ENCODE data around the gene TCF4. TPM values are rescaled to one million over a fixed set of nuclear protein-coding genes. Genes with fewer than 3 reads are reported as not detected.

TCF4 gene
- total RNA-seq, 1 donor from 2014 or later: 4.5 TPM

GRCh38 chr18:55249550-55249949, 338.4 kb downstream of the TCF4 start:
- intact Hi-C loops (cut with micrococcal nuclease): loop anchor here (5.0 kb wide), 1 partner anchor 338 kb away; the partner anchor contains the start of gene TCF4

GRCh38 chr18:55248495-55248894, 339.5 kb downstream of the TCF4 start:
- intact Hi-C loops (cut with micrococcal nuclease): loop anchor here (5.0 kb wide), 1 partner anchor 339 kb away; the partner anchor contains the start of gene TCF4

GRCh38 chr18:55247032-55247431, 341.0 kb downstream of the TCF4 start:
- intact Hi-C loops (cut with micrococcal nuclease): loop anchor here (5.0 kb wide), 1 partner anchor 340 kb away; the partner anchor contains the start of gene TCF4

DNA sequence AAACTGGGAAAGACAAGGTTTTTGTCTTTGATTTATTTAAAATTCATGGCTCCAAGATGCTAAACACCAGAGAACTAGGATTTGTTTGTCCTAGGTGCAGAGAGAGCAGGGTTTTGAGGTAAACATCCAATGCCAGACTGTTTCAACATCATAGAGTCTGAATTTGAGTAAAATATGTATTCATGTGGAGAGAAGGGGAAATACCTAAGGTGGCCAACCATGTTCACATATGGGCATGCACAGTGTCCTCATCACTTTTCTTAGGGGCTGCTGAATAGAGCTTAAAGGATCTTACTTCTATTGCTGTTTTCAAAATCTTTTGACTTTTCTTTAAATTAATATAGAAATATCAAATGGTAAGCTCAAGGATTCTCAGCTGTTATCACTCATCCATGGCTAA, 341.7 kb downstream of the TCF4 start:
- intact Hi-C loops (cut with micrococcal nuclease): loop anchor here (5.0 kb wide), 1 partner anchor 341 kb away; the partner anchor contains the start of gene TCF4

GRCh38 chr18:55245211-55245614, 342.8 kb downstream of the TCF4 start:
- intact Hi-C loops (cut with micrococcal nuclease): loop anchor here (5.0 kb wide), 1 partner anchor 342 kb away; the partner anchor contains the start of gene TCF4

DNA sequence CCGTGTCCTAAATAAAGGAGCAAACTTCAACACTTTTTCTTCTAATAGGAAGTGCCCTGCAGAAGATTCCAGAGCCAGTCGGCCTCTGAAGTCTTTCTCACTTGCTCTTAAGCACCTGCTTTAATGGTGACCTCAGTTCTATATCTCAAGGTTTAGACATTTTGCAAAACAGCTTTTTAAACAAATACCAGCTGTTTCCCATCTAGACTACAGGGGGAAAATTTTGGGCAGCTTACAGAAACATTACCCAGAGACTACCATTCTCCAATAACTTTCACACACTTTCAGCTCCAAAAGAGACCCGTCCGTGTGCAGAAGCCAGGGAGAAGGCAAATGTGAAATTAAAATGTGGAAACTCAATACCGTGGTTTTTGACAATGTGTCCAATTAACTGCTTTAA, 343.4 kb downstream of the TCF4 start:
- intact Hi-C loops (cut with micrococcal nuclease): no loop called here

DNA sequence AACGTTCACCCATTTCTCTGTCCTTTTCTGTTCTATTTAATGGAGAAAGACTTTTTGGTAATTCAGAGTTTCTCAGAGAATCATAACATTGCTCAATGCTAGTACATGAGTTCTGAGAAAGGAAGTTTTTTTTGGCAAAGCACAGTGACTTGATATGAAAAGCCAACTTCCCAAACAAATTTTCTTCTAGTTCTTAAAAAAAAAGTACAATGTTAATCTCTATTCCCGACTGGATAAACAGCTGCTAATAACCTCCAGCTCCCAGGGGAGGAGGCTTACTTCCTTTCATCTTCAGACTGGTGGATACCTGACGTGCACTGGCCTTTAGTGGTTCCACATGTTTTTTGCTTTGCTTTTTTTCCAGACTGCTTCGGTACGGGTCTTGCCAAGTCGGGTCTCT, 344.1 kb downstream of the TCF4 start:
- intact Hi-C loops (cut with micrococcal nuclease): no loop called here

DNA sequence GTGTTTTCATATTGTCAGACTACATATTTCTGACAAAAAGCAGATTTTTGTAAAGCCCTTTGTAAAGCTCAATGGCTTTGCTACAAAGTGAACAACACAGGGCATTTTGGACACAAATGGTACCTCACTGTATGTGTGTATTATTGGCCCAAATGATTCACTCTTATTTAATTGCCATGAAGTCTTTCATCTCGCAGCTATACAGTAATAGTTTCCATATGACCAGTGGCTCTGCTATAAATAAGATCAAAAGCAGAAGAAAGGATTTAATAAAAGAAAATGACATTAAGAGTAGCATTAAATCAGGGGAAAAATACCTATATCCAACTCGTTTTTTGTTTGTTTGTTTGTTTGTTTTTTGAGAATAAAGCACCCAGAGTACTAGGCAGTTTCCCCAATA, 344.7 kb downstream of the TCF4 start:
- intact Hi-C loops (cut with micrococcal nuclease): no loop called here

- intact Hi-C loops (cut with micrococcal nuclease): no loop called here
Observed at GRCh38 chr18:55240978-55241377, 347.0 kb downstream of the TCF4 start.

DNA sequence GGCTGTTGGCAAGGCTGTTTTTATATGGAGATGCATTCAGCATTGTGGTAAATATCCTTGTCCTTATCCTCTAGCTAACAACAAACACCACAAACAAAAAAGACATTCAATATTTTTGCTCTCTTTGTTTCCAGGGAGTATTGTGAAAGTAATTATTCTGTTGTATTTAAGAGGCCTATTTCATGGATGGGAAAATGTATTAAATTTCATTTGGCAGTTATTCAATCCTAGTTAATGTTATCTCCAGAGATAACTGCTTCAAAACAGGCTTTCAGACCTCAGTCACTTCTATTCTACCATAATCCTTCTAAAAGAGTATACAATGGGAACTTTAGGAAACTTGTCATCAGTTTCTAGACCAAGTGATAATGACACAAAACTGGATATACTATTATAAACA, 348.3 kb downstream of the TCF4 start:
- intact Hi-C loops (cut with micrococcal nuclease): loop anchor here (10.0 kb wide), 1 partner anchor 85 kb away; no protein-coding TSS in a partner anchor

DNA sequence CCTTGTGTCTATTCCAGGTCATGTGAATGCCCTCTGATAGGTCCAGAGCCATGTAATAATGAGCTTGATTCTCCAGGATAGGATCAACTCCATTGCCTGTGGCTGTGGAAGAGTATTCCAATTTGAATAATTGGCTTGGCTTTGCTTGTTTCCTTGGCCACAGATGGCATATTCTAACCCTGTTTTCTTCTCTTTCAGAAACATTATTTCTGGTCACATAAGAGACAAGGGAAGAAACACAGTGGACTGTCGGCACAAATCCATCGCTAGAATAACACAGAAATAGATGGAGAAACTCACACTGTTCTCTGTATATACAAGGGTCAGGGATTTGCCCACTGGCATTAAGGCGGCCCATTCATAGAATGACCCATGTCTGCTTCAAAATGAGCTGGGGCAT, 350.3 kb downstream of the TCF4 start:
- intact Hi-C loops (cut with micrococcal nuclease): loop anchor here (2.0 to 10.0 kb wide), 2 partner anchors 13 to 87 kb away; no protein-coding TSS in a partner anchor

GRCh38 chr18:55236150-55236931, 351.7 kb downstream of the TCF4 start:
- intact Hi-C loops (cut with micrococcal nuclease): loop anchor here (2.0 to 10.0 kb wide), 2 partner anchors 14 to 88 kb away; no protein-coding TSS in a partner anchor

DNA sequence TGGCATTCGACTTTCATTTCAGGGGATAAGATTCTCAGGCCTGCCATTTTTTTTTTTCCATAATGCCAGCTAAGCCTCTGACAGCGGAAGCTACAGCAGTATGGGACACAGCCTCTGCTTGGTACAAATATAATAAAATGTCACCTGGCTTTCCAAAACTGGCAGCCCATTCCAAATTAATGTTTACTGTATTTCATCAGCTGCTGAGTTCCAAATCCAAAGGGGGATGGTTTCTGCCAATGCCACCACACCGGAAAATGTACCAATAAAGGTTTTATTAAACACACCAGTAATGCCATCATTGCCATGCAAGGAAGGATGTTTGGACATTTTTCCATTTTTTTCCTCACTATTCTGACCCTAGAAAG, 352.9 kb downstream of the TCF4 start:
- intact Hi-C loops (cut with micrococcal nuclease): loop anchor here (10.0 kb wide), 1 partner anchor 90 kb away; no protein-coding TSS in a partner anchor

- intact Hi-C loops (cut with micrococcal nuclease): loop anchor here (1.0 to 10.0 kb wide), 6 partner anchors 41 to 1342 kb away; partner anchors contain the start of gene TCF4
Observed at GRCh38 chr18:55234366-55235093, 353.5 kb downstream of the TCF4 start.

- intact Hi-C loops (cut with micrococcal nuclease): loop anchor here (1.0 to 10.0 kb wide), 6 partner anchors 41 to 1342 kb away; partner anchors contain the start of gene TCF4
Observed at GRCh38 chr18:55233857-55234256, 354.1 kb downstream of the TCF4 start.

- intact Hi-C loops (cut with micrococcal nuclease): loop anchor here (5.0 to 10.0 kb wide), 3 partner anchors 50 to 355 kb away; partner anchors contain the start of gene TCF4
Observed at GRCh38 chr18:55232506-55232905, 355.5 kb downstream of the TCF4 start.

- intact Hi-C loops (cut with micrococcal nuclease): loop anchor here (5.0 to 10.0 kb wide), 3 partner anchors 47 to 358 kb away; partner anchors contain the start of gene TCF4
Observed at GRCh38 chr18:55229682-55230081, 358.3 kb downstream of the TCF4 start.

DNA sequence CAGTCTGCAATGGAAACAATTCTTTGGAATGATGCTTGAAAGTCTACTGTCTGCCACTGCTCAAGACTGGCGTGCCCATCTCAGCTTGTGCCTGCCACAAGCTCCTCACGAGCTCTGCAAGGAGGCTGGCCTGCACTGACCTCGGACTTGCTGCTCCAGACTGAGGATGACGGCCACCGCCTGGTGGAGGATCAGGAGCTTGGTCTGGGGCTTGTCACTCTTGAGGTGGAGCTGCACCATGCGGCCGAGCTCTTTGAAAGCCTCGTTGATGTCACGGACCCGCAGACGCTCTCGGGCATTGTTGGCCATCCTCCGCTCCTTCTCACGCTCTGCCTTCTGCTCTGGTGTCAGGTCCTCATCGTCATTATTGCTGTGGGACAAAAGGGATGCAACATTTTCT, 359.3 kb downstream of the TCF4 start:
- intact Hi-C loops (cut with micrococcal nuclease): no loop called here

DNA sequence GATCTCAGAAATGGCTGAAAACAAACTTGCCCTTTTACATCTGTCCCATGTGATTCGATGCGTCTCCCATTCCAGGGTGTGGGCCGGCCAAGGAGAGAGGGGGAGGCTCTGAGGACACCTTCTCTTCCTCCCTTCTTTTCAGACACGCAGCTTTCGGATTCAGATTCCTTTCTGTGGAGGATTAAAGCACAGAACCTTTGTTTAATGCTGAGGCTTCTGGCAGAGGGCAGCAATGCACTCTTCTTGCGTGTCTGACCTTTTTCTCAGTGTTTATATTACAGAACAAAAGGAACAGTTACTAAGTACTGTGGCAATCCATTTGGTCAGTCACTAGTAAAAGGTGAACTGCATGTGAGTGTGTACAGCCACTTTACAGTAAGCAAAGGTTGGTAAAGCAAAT, 359.8 kb downstream of the TCF4 start:
- intact Hi-C loops (cut with micrococcal nuclease): no loop called here

GRCh38 chr18:55227771-55228170, 360.2 kb downstream of the TCF4 start:
- intact Hi-C loops (cut with micrococcal nuclease): no loop called here

DNA sequence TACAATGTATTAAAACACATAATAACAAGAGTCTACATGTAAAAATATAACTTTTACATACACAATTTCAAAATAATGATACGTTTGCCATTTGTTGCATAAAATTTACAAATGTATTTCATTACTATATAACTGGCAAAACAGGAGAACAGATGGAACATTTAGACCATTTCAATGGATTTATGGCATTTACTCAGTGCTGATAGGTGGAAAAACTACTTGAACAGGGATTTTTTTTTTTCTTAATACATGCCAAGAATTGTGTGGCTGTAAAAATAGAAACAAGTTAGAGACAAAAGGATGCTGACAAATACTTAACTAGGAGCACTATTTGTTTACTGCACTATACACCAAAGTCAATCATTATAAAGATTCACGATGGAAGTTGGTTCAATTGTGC, 361.9 kb downstream of the TCF4 start:
- intact Hi-C loops (cut with micrococcal nuclease): no loop called here

Measured in T-helper 2 cell treated with Interferon-gamma antibody and Interleukin-4, amounts not matched to agents 100 ng/mL and 5 ng/mL, for 36 hours (primary cell).